Pons (tissue), 1 donor: Measurements from ENCODE around the gene TDRD12.
"Not testable (repeated sequence)": the region's sequence is repeated elsewhere in the genome, so short reads cannot be mapped to it uniquely, and the experiment has no call there.

ENCODE experiments used
- DNase-seq: peaks from one replicate; pipeline ENCODE4 v3.0.0-alpha.2; 2016; ENCODE audit warnings: low spot score

TDRD12 gene

GRCh38 chr19:32831611-32832010 lies 112.0 kb downstream of the TDRD12 start:
- DNase-seq = no peak

- not testable (repeated sequence) for DNase-seq
Observed at GRCh38 chr19:32832094-32832493, 112.5 kb downstream of the TDRD12 start.

GRCh38 chr19:32832825-32833224 lies 113.3 kb downstream of the TDRD12 start:
- DNase-seq = not testable (repeated sequence)

GRCh38 chr19:32833388-32833787 lies 113.8 kb downstream of the TDRD12 start:
- not testable (repeated sequence) for DNase-seq

DNA sequence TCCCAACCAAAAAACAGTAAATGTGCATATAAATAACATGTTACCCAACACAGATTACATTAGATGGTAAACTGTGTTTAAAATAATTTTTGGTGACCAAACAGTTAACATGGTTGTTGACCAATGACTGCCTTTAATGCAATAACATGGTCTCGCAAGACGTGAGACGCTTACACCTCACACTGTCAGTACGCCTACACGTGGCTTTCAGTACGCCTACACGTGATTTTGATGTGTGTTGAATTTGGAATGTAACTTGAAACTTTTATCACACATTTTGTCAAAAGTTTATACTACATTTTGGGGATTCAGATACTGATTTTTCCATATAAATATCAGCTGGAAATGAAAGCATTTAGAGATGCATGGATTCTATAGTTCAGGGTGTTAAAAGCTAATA lies 118.0 kb downstream of the TDRD12 start:
- DNase-seq = no peak

- no peak for DNase-seq
Observed at GRCh38 chr19:32842061-32842460, 122.5 kb downstream of the TDRD12 start.

DNA sequence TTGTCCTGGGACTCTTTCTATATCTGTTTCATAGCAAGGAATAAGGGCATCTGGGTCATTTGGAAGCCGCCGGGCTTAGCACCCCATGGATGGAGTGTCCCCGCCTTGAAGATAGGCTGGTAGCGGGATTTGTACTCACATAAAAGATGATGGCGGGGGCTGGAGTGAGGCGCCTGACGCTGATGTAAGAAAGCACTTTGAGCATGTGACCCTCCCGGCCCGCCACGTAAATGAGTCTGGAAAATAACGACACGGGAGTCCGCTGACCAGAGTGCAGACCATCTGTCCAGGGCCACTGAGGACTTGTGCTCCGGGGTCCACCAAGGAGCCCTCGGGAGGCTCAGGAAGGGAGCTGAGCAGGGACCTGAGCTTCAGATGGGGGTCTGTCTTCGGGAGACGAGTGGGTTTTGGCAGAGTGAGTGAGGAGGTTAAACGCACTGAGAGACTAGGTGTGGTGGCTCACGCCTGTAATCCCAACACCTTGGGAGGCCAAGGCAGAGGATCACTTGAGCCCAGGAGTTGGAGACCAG lies 124.2 kb downstream of the TDRD12 start:
- no peak for DNase-seq

DNA sequence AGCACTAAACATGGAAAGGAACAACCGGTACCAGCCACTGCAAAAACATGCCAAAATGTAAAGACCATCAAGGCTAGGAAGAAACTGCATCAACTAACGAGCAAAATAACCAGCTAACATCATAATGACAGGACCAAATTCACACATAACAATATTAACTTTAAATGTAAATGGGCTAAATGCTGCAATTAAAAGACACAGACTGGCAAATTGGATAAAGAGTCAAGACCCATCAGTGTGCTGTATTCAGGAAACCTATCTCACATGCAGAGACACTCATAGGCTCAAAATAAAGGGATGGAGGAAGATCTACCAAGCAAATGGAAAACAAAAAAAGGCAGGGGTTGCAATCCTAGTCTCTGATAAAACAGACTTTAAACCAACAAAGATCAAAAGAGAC lies 128.5 kb downstream of the TDRD12 start:
- not testable (repeated sequence) for DNase-seq

GRCh38 chr19:32852216-32852615 lies 132.6 kb downstream of the TDRD12 start:
- no peak for DNase-seq

GRCh38 chr19:32856818-32857217 lies 137.3 kb downstream of the TDRD12 start:
- not testable (repeated sequence) for DNase-seq

DNA sequence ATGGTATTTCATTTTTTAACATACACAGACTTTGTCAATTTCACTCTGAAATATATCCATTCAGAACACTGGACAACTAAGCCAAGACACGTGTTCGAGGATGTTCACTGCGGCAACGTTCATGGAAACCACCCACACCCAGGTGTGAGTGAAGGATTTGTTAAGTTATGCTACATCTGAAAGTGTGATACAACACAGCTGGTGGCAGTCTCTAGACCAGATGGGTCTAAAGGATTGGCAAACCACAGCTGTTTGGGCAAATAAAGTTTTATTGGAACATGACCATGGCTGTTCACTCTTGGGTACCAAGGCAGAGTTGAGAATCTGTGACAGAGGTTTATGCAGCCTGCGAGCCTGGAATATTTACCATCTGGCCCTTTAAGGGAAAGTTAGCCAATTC lies 138.0 kb downstream of the TDRD12 start:
- DNase-seq = no peak

DNA sequence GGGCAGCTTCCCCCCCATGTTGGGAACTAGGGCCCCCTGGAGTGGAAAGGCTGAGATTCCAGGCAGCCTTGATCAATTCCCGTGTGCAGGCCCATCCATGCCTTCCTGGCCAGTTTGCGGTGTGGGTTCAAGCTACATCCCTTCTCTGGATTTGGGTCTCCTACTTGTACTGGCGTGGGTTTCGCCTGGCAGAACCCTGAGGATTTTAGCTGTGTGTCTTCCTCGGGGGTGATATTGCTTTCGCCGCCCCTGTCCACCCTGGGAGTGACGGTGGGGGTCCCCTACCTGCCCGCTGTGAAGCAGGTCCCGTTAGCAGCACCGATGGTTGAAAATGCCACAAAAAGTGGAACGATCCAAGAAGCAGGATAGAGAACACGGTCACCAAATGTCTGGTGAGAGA lies 138.6 kb downstream of the TDRD12 start:
- no peak for DNase-seq

GRCh38 chr19:32858559-32858958 lies 139.0 kb downstream of the TDRD12 start:
- no peak for DNase-seq

GRCh38 chr19:32859591-32859990 lies 140.0 kb downstream of the TDRD12 start:
- DNase-seq = no peak

DNA sequence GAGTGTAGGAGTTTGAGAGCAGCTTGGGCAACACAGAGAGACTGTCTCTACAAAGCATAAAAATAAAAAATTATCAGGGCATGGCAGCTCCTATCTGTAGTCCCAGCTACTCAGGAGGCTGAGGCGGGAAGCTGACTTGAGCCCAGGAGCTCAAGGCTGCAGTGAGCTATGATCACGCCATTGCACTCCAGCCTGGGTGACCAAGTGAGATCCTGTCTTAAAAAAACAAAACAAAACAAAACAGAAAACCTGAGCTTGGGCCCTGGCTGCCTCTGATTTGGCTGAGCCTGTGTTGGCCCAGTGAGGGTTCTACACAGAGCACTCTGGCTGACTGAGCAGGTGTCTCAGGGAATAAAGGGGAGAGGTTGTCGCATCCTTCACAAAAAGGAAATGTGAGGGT lies 142.0 kb downstream of the TDRD12 start:
- DNase-seq = no peak

DNA sequence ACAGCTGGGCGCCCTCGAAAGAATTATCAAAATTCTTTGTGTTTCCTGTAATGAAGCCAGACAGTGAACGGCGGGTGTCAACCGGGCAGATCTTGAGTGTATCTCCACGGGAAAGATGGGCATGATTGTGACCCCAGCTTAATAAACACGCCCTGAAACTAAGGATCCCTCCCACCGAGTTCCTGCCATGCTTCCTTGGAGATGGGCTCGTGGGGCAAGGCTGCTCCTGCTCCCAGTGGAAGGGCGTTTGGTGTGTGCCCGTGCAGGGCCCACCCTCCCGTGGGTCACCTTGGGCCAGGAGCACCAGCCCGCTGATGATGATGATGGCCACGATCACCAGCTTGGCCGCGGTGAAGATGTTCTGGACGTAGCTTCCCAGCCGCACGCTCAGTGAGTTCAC lies 142.6 kb downstream of the TDRD12 start:
- no peak for DNase-seq

- DNase-seq = no peak
Observed at GRCh38 chr19:32862741-32863140, 143.2 kb downstream of the TDRD12 start.

DNA sequence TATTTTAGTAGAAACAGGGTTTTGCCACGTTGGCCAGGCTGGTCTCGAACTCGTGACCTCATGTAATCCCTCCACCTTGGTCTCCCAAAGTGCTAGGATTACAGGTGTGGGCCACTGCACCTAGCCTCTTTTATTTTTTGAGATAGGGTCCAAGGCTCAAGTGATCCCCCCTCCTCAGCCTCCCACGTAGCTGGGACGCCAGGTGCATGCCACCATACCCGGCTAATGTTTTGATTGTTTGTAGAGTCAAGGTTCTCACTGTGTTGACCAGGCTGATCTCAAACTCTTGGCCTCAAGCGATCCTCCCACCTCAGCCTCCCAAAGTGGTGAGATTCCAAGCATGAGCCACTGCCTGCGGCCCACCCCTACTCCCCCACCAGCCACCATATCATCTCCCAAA lies 143.7 kb downstream of the TDRD12 start:
- no peak for DNase-seq

- no peak for DNase-seq
Observed at GRCh38 chr19:32863841-32864240, 144.3 kb downstream of the TDRD12 start.

GRCh38 chr19:32864318-32865007 lies 144.9 kb downstream of the TDRD12 start:
- no peak for DNase-seq

DNA sequence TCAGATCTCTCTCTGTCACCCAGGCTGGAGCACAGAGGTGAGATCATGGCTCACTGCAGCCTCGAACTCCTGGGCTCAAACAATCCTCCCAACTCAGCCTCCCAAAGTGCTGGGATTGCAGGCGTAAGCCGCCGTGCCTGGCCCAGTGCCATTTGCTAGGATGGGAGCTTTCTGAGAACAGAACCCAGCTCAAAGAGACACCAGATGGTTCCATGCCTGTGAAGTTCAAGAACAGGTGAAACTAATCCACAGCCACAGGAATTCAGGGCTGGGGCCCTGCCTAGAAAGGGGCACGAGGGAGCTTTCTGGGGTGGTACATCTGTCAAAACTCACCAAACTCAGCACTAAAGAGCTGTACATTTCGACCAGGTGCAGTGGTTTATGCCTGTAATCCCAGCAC lies 145.8 kb downstream of the TDRD12 start:
- DNase-seq = no peak

- DNase-seq = no peak
Observed at GRCh38 chr19:32866061-32866460, 146.5 kb downstream of the TDRD12 start.

GRCh38 chr19:32866564-32867265 lies 147.1 kb downstream of the TDRD12 start:
- DNase-seq = no peak
